Omental fat pad (tissue), 4 donors: ENCODE data around the gene SYCP2. TPM values are rescaled to one million over a fixed set of nuclear protein-coding genes. Genes with fewer than 3 reads are reported as not detected.
"Not testable (repeated sequence)": the region's sequence is repeated elsewhere in the genome, so short reads cannot be mapped to it uniquely, and the experiment has no call there.

Source experiments
- ATAC-seq: fragments of 150-250 bp; one replicate; pipeline ENCODE4 v1.9.1; 2016; ENCODE audit warnings: mild to moderate bottlenecking, moderate library complexity; ENCODE audit not compliant: low FRiP score
- DNase-seq: peaks from one replicate; pipeline ENCODE4 v3.0.0-alpha.2; 2019; ENCODE audit warnings: low spot score
- CTCF ChIP-seq, 3 donors: fragments of 450-650 bp; IDR thresholded peaks; one replicate each; pipeline ENCODE4 v1.5.1; 2016 to 2017; ENCODE audit warnings: antibody characterized with exemption in 3 of 3, mild to moderate bottlenecking in 3 of 3, moderate library complexity in 2 of 3
- total RNA-seq, 4 donors: library from RNA; depleted of rRNA; stranded (reverse); fragments of >200 nt; gene quantifications; one replicate each; pipeline ENCODE4 v1.1.0, GENCODE V29; 2016

The SYCP2 gene
- total RNA-seq, 4 donors from 2014 or later, result 1.8 to 8.8 (median 2.9) TPM

GRCh38 chr20:59966428-59966827, 33.0 kb upstream of the SYCP2 start:
- TF ChIP-seq CTCF (IDR thresholded peaks at IDR 0.05), result no peak
- no peak for DNase-seq
- ATAC-seq, result no peak

- ATAC-seq (no peak), DNase-seq (no peak)
- no peak for TF ChIP-seq CTCF (IDR thresholded peaks at IDR 0.05)
Observed at GRCh38 chr20:59962155-59962554, 28.7 kb upstream of the SYCP2 start.

GRCh38 chr20:59961423-59961822, 28.0 kb upstream of the SYCP2 start:
- ATAC-seq (no peak), DNase-seq (no peak)
- TF ChIP-seq CTCF (IDR thresholded peaks at IDR 0.05), result no peak

GRCh38 chr20:59958626-59959025, 25.2 kb upstream of the SYCP2 start:
- no peak for DNase-seq
- no peak for ATAC-seq
- no peak for TF ChIP-seq CTCF (IDR thresholded peaks at IDR 0.05)

- DNase-seq (no peak), ATAC-seq (no peak)
- no peak for TF ChIP-seq CTCF (IDR thresholded peaks at IDR 0.05)
Observed at GRCh38 chr20:59958123-59958522, 24.7 kb upstream of the SYCP2 start, which contains the start of gene CDH26. TSS of gene CDH26 (plus strand) at chr20:59958423. CDS start at chr20:59958727, 304 bp downstream.

GRCh38 chr20:59957568-59957967, 24.1 kb upstream of the SYCP2 start:
- DNase-seq, ATAC-seq: not testable (repeated sequence)

- TF ChIP-seq CTCF (IDR thresholded peaks at IDR 0.05), result no peak
- DNase-seq (no peak), ATAC-seq (no peak)
Observed at GRCh38 chr20:59955131-59955796, 21.8 kb upstream of the SYCP2 start.
